ENCODE data around the gene LAMA4.

LAMA4 gene

GRCh38 chr6:112234601-112235000 lies 19.8 kb downstream of the LAMA4 start:
- no peak for DNase-seq

- DNase-seq, result no peak
Measured at GRCh38 chr6:112233847-112234246, 20.5 kb downstream of the LAMA4 start.

GRCh38 chr6:112232845-112233256 lies 21.5 kb downstream of the LAMA4 start:
- no peak for DNase-seq

GRCh38 chr6:112231594-112232060 lies 22.7 kb downstream of the LAMA4 start:
- no peak for DNase-seq

GRCh38 chr6:112231164-112231563 lies 23.2 kb downstream of the LAMA4 start:
- no peak for DNase-seq

GRCh38 chr6:112228480-112229332 lies 25.7 kb downstream of the LAMA4 start:
- DNase-seq, result no peak

GRCh38 chr6:112227992-112228391 lies 26.4 kb downstream of the LAMA4 start:
- DNase-seq, result no peak

GRCh38 chr6:112227411-112227810 lies 27.0 kb downstream of the LAMA4 start:
- DNase-seq, result no peak

GRCh38 chr6:112225691-112226090 lies 28.7 kb downstream of the LAMA4 start:
- DNase-seq, result no peak

- no peak for DNase-seq
Measured at GRCh38 chr6:112224088-112224487, 30.3 kb downstream of the LAMA4 start.

- DNase-seq, result no peak
Measured at GRCh38 chr6:112223070-112223861, 31.1 kb downstream of the LAMA4 start.

GRCh38 chr6:112221981-112222852 lies 32.1 kb downstream of the LAMA4 start:
- no peak for DNase-seq

- no peak for DNase-seq
Measured at GRCh38 chr6:112221561-112221960, 32.8 kb downstream of the LAMA4 start.

- DNase-seq, result no peak
Measured at GRCh38 chr6:112218563-112218962, 35.8 kb downstream of the LAMA4 start.

- no peak for DNase-seq
Measured at GRCh38 chr6:112216662-112217551, 37.5 kb downstream of the LAMA4 start.

GRCh38 chr6:112215488-112216284 lies 38.7 kb downstream of the LAMA4 start:
- no peak for DNase-seq

GRCh38 chr6:112214739-112215269 lies 39.6 kb downstream of the LAMA4 start:
- DNase-seq, result no peak

- no peak for DNase-seq
Measured at GRCh38 chr6:112210852-112211251, 43.5 kb downstream of the LAMA4 start.

- no peak for DNase-seq
Measured at GRCh38 chr6:112209131-112209530, 45.2 kb downstream of the LAMA4 start.

- DNase-seq, result no peak
Measured at GRCh38 chr6:112207776-112208175, 46.6 kb downstream of the LAMA4 start.

- no peak for DNase-seq
Measured at GRCh38 chr6:112207131-112207530, 47.2 kb downstream of the LAMA4 start.

Measured in bone marrow (tissue), 2 donors.